Measurements from ENCODE around the gene MLLT6. TPM values are rescaled to one million over a fixed set of nuclear protein-coding genes. Genes with fewer than 3 reads are reported as not detected.

MLLT6 gene
- total RNA-seq, 1 experiment from 2014 or later = 48.0 TPM

GRCh38 chr17:38690386-38690785 is 14.7 kb upstream of the MLLT6 start:
- ATAC-seq = no peak

More at GRCh38 chr17:38690386-38690785, 14.7 kb upstream of the MLLT6 start:
- DNase-seq (ENCODE audit: low spot score) = no peak
- CTCF ChIA-PET = interaction anchor here (0.9 to 2.1 kb wide), 3 partner anchors 10 to 45 kb away, joined by 3 to 8 read pairs (median 4); no protein-coding TSS in a partner anchor
- Mint-ChIP-seq H3K4me3 (no peak overlapping the region), H3K9me3 (no peaks in the 10 kb centered on the region), H3K27me3 (ENCODE audit: low read depth) (peaks cover 21% of the 10 kb centered on the region), H3K4me1 (peaks cover 8% of the 10 kb centered on the region), H3K27ac (no peak overlapping the region), H3K36me3 (no peaks in the 10 kb centered on the region)
- POLR2A ChIA-PET = no interaction called here
- no peak for TF ChIP-seq CTCF (IDR thresholded peaks at IDR 0.05)
- no peak for TF ChIP-seq ZBTB21 (CRISPR knock-in tag; IDR thresholded peaks at IDR 0.05; ENCODE audit: borderline replicate concordance)
- TF ChIP-seq GRHL2 (CRISPR knock-in tag; IDR thresholded peaks at IDR 0.05; ENCODE audit: insufficient replicate concordance, severe bottlenecking) = no peak
- no peak for TF ChIP-seq GABPB1 (CRISPR knock-in tag; IDR thresholded peaks at IDR 0.05)
- TF ChIP-seq, protein P1, sequence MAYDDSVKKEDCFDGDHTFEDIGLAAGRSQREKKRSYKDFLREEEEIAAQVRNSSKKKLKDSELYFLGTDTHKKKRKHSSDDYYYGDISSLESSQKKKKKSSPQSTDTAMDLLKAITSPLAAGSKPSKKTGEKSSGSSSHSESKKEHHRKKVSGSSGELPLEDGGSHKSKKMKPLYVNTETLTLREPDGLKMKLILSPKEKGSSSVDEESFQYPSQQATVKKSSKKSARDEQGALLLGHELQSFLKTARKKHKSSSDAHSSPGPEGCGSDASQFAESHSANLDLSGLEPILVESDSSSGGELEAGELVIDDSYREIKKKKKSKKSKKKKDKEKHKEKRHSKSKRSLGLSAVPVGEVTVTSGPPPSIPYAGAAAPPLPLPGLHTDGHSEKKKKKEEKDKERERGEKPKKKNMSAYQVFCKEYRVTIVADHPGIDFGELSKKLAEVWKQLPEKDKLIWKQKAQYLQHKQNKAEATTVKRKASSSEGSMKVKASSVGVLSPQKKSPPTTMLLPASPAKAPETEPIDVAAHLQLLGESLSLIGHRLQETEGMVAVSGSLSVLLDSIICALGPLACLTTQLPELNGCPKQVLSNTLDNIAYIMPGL (CRISPR knock-in tag; IDR thresholded peaks at IDR 0.05) = no peak
- no peak for TF ChIP-seq MAX (CRISPR knock-in tag; IDR thresholded peaks at IDR 0.05)
- no peak for TF ChIP-seq PRDM15 (CRISPR knock-in tag; IDR thresholded peaks at IDR 0.05)
- no peak for TF ChIP-seq OVOL2 (CRISPR knock-in tag; IDR thresholded peaks at IDR 0.05; ENCODE audit: borderline replicate concordance)
- TF ChIP-seq, protein P2, sequence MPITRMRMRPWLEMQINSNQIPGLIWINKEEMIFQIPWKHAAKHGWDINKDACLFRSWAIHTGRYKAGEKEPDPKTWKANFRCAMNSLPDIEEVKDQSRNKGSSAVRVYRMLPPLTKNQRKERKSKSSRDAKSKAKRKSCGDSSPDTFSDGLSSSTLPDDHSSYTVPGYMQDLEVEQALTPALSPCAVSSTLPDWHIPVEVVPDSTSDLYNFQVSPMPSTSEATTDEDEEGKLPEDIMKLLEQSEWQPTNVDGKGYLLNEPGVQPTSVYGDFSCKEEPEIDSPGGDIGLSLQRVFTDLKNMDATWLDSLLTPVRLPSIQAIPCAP (CRISPR knock-in tag; IDR thresholded peaks at IDR 0.05) = no peak
- TF ChIP-seq E2F1 (CRISPR knock-in tag; IDR thresholded peaks at IDR 0.05) = no peak
- no peak for TF ChIP-seq USF2 (CRISPR knock-in tag; IDR thresholded peaks at IDR 0.05)
- TF ChIP-seq, protein P3, sequence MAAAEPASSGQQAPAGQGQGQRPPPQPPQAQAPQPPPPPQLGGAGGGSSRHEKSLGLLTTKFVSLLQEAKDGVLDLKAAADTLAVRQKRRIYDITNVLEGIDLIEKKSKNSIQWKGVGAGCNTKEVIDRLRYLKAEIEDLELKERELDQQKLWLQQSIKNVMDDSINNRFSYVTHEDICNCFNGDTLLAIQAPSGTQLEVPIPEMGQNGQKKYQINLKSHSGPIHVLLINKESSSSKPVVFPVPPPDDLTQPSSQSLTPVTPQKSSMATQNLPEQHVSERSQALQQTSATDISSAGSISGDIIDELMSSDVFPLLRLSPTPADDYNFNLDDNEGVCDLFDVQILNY (CRISPR knock-in tag; IDR thresholded peaks at IDR 0.05) = no peak
- TF ChIP-seq ZNF396 (CRISPR knock-in tag; IDR thresholded peaks at IDR 0.05; ENCODE audit: borderline replicate concordance) = no peak
